GM21447 (cell line): ENCODE data around the gene PCP2.

ENCODE experiments used
- ATAC-seq: cut with Tn5 transposase; IDR thresholded peaks from one replicate; pipeline ENCODE4 v1.9.1; 2021; ENCODE audit not compliant: unreplicated experiment

PCP2 gene

GRCh38 chr19:7640803-7641202 lies 7.3 kb upstream of the PCP2 start:
- ATAC-seq, result no peak

- no peak for ATAC-seq
Observed at GRCh38 chr19:7639863-7640348, 6.4 kb upstream of the PCP2 start.

DNA sequence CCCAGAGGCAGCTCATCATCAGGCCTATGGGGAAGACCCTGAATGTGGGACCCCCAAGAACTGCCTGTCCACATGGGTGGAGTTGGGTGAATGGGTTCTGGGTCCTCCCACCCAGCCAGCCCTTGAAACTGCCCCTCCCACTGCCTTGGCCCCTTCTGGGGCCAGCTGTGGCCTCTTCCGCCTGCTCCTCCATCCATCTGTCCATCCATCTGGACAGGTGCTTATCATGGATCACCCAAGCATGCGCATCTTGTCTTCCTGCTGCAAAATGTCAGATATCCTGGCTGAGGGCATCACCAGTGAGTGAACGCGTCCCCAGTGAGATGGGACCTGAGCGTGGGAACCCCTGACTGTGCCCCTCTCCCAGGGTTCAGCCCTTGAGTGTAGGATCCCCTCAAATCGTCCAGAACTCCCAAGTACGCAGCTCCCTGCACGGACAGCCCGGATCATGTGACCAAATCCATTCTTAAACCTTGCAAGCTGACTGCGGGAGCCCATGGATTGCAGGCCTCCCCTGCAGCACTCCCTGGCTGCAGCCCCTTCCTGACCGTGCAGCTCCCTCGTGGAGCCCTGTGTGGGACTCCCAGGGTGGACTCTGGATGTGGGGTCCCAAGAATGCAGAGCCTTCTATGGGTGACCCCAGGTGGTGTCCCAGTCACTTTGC lies 5.4 kb upstream of the PCP2 start:
- no peak for ATAC-seq

DNA sequence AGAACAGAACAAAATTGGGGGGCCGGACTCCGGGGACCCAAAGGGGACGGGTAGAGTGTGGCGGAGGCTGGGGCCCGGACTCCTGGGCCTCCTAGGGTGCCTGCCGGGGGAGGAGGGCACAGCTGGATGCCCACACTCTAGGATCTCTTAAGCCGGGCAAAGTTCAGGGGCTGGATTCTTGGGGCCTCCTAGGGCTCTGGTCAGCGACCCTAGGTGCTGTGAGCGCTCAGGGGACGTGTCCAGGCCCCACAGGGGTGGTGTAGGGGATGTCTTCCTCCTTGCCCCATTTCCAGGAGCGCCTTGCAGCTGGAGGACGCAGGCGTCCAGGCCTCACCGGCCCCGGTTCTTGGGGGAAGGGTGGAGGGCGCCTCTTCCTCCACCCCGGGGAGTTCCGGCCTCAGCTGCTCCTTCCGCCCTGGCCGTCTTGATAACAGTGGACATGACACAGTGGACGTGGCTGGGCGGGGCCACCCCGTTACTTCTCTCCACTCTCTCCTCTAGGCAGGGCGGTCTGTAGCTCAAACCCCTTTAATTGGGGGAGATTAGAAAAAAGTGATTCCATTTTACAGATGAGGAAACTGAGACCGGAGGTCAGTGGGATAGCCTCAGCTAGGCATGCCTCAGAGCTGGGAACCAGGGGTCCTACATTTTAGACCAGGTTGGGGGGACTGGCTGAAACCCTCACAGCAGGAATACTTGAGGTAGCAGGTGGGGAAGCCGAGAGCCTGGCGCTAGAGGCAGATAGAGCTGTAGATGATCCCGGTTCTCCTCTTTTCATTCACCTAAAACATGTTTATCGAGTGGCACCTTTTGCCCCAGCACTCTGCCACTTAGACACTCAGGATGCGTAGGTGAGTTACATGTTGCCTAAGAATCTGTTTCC lies 4.1 kb upstream of the PCP2 start:
- no peak for ATAC-seq

GRCh38 chr19:7636691-7637373 lies 3.3 kb upstream of the PCP2 start, which contains the start of gene STXBP2:
Gene STXBP2, plus strand, starts transcription at chr19:7637110. Its CDS starts 40 bp downstream, at chr19:7637150.
- no peak for ATAC-seq

GRCh38 chr19:7636317-7636690 lies 2.8 kb upstream of the PCP2 start:
- ATAC-seq, result no peak

DNA sequence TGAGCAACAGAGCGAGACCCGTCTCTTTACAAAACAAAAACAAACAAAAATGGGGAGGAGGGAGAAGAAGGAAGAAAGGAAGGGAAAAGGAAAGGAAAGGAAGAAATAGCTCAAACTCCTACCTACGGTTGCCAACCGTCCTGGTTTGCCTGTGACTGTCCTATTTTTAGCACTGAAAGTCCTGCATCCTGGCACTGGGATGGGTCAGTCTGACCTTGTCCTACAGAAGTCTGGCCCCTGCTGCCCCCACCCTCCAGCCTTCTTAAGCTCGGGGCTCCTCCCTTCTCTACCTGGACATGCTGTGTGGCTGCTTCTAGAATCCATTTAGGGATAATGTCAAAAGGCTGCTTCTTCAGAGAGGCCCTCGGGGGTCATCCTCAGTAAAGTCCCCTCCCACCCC lies 2.2 kb upstream of the PCP2 start:
- no peak for ATAC-seq

DNA sequence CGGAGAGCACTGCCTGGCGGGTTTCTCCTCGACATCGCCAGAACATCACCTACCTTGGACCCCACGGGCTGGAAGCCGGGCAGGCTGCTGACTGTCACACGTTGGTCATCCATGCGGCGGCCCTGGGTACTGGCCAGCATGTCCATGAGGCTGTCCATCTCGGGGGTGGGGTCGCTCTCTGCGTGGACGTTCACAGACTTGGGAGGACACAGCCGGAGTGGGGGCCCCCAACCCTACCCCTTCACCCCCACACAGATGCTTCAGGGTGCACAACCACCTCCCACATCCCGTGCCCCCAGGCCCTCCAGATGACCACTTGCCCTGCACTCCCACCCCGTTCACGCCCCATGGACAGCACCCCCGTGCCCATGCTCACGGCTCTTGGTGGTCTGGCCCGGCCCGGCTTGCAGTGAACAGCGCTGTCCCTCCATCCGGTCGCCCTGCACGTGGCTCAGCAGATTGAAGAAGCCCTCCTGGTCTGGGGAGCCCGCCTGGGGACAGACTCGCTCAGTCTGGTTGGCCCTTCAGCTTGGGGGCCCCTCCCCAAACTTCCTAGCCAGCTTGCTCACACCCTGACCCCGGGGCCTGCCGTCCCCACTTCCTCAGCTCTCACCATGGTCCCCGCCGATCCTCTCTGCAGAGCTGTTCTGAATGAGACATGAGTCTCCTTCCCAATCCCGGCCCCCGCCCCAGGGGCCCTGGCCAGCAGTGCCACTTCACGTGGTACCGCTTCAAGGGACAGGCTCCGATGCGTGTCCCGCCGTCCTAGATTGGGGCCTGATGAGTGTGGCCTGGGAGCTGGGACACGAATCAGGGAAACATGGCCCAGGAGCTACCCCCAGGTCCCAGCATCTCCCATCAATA lies 947 bp downstream of the PCP2 start:
- no peak for ATAC-seq

- ATAC-seq, result no peak
Observed at GRCh38 chr19:7631577-7631976, 1.9 kb downstream of the PCP2 start.

DNA sequence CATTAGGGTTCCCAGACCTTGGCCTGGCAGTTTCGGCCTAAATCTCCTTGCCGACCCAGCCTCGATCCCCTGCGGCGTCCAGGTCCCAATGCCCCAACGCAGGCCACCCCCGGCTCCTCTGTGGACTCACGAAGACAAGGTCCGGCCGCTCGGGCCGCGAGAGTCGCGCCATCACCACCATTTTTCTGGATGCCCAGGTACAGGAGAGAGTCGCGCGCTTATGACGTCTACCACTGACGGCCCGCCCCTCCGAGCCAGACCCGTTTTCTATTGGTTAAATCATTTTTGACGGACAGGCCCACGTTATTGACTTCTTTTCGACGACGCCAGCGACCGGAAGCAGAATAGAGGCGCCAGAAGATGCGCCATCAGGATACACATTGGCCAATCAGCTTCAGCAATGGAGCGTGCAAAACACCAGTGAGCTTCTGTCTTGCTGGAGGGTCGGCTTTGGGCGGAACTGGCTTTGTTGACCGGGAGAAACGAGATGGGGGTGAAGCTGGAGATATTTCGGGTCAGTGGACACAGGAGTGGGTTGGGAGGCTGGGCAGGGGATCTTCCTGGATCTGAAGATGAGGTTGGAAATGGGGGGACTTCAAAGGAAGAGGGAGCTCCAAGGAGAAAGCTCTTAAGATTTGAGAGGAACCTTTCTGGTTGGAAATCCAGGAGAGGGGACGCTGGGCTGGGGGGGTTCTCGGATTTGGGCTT lies 4.0 kb downstream of the PCP2 start, which contains the start of the genes PET100 and XAB2:
Gene PET100 (plus strand): TSS at position 447 of the 708 bp plus-strand sequence. CDS start 41 bp downstream, at position 488.
Gene XAB2 (minus strand): TSS at position 199 of the 708 bp plus-strand sequence. CDS start 18 bp downstream, at position 181.
- ATAC-seq, result peak; percentile 88

- ATAC-seq, result no peak
Observed at GRCh38 chr19:7628589-7629311, 4.8 kb downstream of the PCP2 start.

DNA sequence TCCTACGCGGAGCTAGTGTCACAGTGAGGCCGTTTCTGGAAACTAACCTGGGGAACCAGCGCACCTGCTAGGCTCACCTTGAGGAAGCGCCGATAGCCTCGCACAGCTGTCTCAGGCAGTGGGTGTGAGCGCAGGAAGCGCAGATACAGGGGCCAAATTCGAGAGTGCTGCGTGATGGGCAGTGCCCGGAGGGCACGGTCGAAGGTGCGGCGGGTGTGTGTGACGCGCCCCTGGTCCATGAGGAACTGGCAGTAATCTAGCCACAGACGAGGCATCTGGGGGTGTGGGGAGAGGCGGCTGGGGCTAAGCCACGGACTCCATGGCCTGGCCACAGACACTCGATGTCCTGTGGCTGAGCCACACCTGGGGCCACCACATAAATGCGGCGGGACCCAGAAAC lies 6.4 kb downstream of the PCP2 start:
- no peak for ATAC-seq

GRCh38 chr19:7625763-7626372 lies 7.7 kb downstream of the PCP2 start:
- no peak for ATAC-seq

DNA sequence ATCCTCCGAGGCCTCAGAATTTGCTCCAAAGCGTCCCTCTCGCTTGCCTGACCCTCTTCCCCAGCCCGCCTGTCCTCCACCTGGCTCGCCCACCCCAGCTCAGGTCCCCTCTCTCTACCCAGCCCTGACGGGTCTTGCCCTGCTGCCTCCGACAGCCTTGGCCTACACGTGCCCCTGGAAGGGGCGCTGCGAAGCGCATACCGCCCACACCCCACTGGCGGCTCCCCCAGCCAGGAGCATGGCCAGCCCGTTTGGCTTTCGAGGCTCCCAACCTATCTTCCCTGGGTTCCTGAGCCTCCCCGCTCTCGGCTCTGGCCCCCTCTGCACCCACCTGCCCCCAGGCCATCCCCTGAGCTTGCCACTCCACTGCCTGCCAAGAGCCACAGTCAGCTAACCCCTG lies 8.7 kb downstream of the PCP2 start:
- no peak for ATAC-seq

GRCh38 chr19:7623725-7624603 lies 9.6 kb downstream of the PCP2 start:
- no peak for ATAC-seq

GRCh38 chr19:7622933-7623685 lies 10.4 kb downstream of the PCP2 start:
- no peak for ATAC-seq
